Hepatic stellate cell (primary cell): ENCODE measurements around the gene FMNL2.

ENCODE experiments used
- DNase-seq: peaks from one replicate; pipeline ENCODE4 v3.0.0; 2011; ENCODE audit warnings: low spot score

Gene FMNL2

GRCh38 chr2:152426801-152427200 lies 91.8 kb downstream of the FMNL2 start:
- no peak for DNase-seq

GRCh38 chr2:152427902-152428301 lies 92.9 kb downstream of the FMNL2 start:
- no peak for DNase-seq

GRCh38 chr2:152428800-152429582 lies 94.0 kb downstream of the FMNL2 start:
- DNase-seq = no peak

- DNase-seq = no peak
These were observed 95.9 kb downstream of the FMNL2 start for GRCh38 chr2:152430876-152431275.

- DNase-seq = no peak
These were observed 96.6 kb downstream of the FMNL2 start for GRCh38 chr2:152431370-152432098.

GRCh38 chr2:152432206-152432653 lies 97.3 kb downstream of the FMNL2 start:
- no peak for DNase-seq

GRCh38 chr2:152432765-152433164 lies 97.8 kb downstream of the FMNL2 start:
- no peak for DNase-seq

- DNase-seq = no peak
These were observed 98.3 kb downstream of the FMNL2 start for GRCh38 chr2:152433289-152433688.

GRCh38 chr2:152433791-152434190 lies 98.8 kb downstream of the FMNL2 start:
- no peak for DNase-seq

GRCh38 chr2:152434395-152435182 lies 99.6 kb downstream of the FMNL2 start:
- no peak for DNase-seq

- no peak for DNase-seq
These were observed 101.2 kb downstream of the FMNL2 start for GRCh38 chr2:152436148-152436547.

- DNase-seq = no peak
These were observed 102.5 kb downstream of the FMNL2 start for GRCh38 chr2:152437276-152438108.

GRCh38 chr2:152440049-152440448 lies 105.1 kb downstream of the FMNL2 start:
- no peak for DNase-seq

GRCh38 chr2:152440460-152440859 lies 105.5 kb downstream of the FMNL2 start:
- no peak for DNase-seq

GRCh38 chr2:152441961-152442360 lies 107.0 kb downstream of the FMNL2 start:
- no peak for DNase-seq

- no peak for DNase-seq
These were observed 108.8 kb downstream of the FMNL2 start for GRCh38 chr2:152443771-152444170.

- DNase-seq = no peak
These were observed 109.5 kb downstream of the FMNL2 start for GRCh38 chr2:152444448-152444847.

GRCh38 chr2:152445375-152445774 lies 110.4 kb downstream of the FMNL2 start:
- no peak for DNase-seq

GRCh38 chr2:152445791-152446201 lies 110.8 kb downstream of the FMNL2 start:
- peak; percentile 32 for DNase-seq

- no peak for DNase-seq
These were observed 111.2 kb downstream of the FMNL2 start for GRCh38 chr2:152446213-152446612.

GRCh38 chr2:152447897-152448296 lies 112.9 kb downstream of the FMNL2 start:
- no peak for DNase-seq

- DNase-seq = no peak
These were observed 113.6 kb downstream of the FMNL2 start for GRCh38 chr2:152448606-152449005.
